GM19035 (cell line): ENCODE measurements around the gene OR52K2.
"Not testable (repeated sequence)": the region's sequence is repeated elsewhere in the genome, so short reads cannot be mapped to it uniquely, and the experiment has no call there.

Experiments used
- ATAC-seq: cut with Tn5 transposase; IDR thresholded peaks from one replicate; pipeline ENCODE4 v1.9.1; 2021; ENCODE audit not compliant: unreplicated experiment

The OR52K2 gene

GRCh38 chr11:4480577-4481239 lies 31.6 kb downstream of the OR52K2 start:
- ATAC-seq, result no peak

- ATAC-seq, result no peak
These were observed 32.1 kb downstream of the OR52K2 start for GRCh38 chr11:4481240-4481582.

DNA sequence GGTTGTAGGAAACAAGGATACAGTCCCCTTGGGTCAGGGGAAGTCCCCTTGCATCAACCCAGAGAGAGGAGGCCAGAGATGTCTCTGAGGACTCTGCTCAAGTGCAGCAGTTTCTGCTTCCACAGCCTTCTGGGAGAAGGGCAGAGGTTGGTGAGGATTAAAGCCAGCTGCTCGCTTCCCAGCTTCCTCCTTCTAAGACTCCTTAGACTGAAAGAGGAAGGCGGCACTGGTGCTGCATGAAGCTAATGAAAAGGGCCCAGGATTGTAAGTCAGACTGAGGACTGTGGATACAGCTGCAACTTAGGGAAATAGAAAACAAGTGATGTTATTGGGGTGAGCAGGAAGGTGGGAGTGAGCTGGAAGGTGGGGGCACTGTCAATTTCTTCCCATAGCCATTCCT lies 33.4 kb downstream of the OR52K2 start, which contains the start of gene OR52K1:
Gene OR52K1, plus strand, starts transcription at position 202 of the 400 bp plus-strand sequence. CDS start 6,255 bp downstream, outside the sequence.
- no peak for ATAC-seq

- no peak for ATAC-seq
These were observed 35.2 kb downstream of the OR52K2 start for GRCh38 chr11:4484310-4484709.

GRCh38 chr11:4491405-4491804 lies 42.3 kb downstream of the OR52K2 start:
- not testable (repeated sequence) for ATAC-seq

- no peak for ATAC-seq
These were observed 42.9 kb downstream of the OR52K2 start for GRCh38 chr11:4491878-4492606.

DNA sequence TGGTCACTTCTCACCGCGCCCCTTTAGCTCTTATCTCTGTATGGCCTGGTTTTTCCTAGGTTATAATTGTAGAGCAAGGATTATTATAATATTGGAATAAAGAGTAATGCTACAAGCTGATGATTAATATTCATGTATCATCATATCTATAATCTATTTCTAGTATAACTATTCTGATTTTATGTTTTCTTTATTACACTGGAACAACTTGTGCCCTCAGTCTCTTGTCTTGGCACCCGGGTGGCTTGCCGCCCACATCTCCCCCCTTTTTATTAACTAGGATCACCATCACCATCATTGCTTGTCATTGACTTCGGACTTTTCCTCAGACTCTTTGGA lies 44.4 kb downstream of the OR52K2 start:
- no peak for ATAC-seq

- no peak for ATAC-seq
These were observed 46.4 kb downstream of the OR52K2 start for GRCh38 chr11:4495487-4495886.

GRCh38 chr11:4495986-4496385 lies 46.9 kb downstream of the OR52K2 start:
- no peak for ATAC-seq

- ATAC-seq, result no peak
These were observed 47.6 kb downstream of the OR52K2 start for GRCh38 chr11:4496557-4497248.
